ENCODE results near the gene NDEL1.
A peak's percentile ranks its signal among the peaks of the same experiment; 100 is the strongest.

GRCh38 chr17:8480011-8480976 lies 44.6 kb downstream of the NDEL1 start:
- TF ChIP-seq POLR2A (IDR thresholded peaks at IDR 0.05), result no peak
- TF ChIP-seq POLR2AphosphoS5 (IDR thresholded peaks at IDR 0.05), result peak in 1 of 3 donors; percentile 36
- TF ChIP-seq, protein P1, sequence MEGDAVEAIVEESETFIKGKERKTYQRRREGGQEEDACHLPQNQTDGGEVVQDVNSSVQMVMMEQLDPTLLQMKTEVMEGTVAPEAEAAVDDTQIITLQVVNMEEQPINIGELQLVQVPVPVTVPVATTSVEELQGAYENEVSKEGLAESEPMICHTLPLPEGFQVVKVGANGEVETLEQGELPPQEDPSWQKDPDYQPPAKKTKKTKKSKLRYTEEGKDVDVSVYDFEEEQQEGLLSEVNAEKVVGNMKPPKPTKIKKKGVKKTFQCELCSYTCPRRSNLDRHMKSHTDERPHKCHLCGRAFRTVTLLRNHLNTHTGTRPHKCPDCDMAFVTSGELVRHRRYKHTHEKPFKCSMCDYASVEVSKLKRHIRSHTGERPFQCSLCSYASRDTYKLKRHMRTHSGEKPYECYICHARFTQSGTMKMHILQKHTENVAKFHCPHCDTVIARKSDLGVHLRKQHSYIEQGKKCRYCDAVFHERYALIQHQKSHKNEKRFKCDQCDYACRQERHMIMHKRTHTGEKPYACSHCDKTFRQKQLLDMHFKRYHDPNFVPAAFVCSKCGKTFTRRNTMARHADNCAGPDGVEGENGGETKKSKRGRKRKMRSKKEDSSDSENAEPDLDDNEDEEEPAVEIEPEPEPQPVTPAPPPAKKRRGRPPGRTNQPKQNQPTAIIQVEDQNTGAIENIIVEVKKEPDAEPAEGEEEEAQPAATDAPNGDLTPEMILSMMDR (IDR thresholded peaks at IDR 0.05 in 8 of 11, conservative IDR thresholded peaks at IDR 0.05 in 3 of 11), result no peak

All from spleen (tissue), 7 donors.